ENCODE results near the gene MAZ. TPM values are rescaled to one million over a fixed set of nuclear protein-coding genes. Genes with fewer than 3 reads are reported as not detected.
"Not testable (repeated sequence)": the region's sequence is repeated elsewhere in the genome, so short reads cannot be mapped to it uniquely, and the experiment has no call there.

The MAZ gene
- 469 and 478 TPM in 2 replicates for total RNA-seq (2014; rRNA removed; shearing (Covaris generic))

- DNase-seq (ENCODE audit: low spot score) = no peak
- in situ Hi-C loops (cut with HindIII; ENCODE audit: low sequenced_read_pairs) = no loop called here
Measured at GRCh38 chr16:29806099-29806579, at the start of gene MAZ. MAZ (plus strand) TSS chr16:29806529; CDS start chr16:29806702, 173 bp downstream.

- DNase-seq (ENCODE audit: low spot score) = no peak
- in situ Hi-C loops (cut with HindIII; ENCODE audit: low sequenced_read_pairs) = no loop called here
Measured at GRCh38 chr16:29756654-29757053, 49.7 kb upstream of the MAZ start.

- in situ Hi-C loops (cut with HindIII; ENCODE audit: low sequenced_read_pairs); DNase-seq (ENCODE audit: low spot score): not testable (repeated sequence)
Measured at GRCh38 chr16:29757086-29757485, 49.2 kb upstream of the MAZ start.

- in situ Hi-C loops (cut with HindIII; ENCODE audit: low sequenced_read_pairs) = no loop called here
- no peak for DNase-seq (ENCODE audit: low spot score)
Measured at GRCh38 chr16:29757950-29758466, 48.3 kb upstream of the MAZ start.

- no peak for DNase-seq (ENCODE audit: low spot score)
- in situ Hi-C loops (cut with HindIII; ENCODE audit: low sequenced_read_pairs) = no loop called here
Measured at GRCh38 chr16:29760567-29761279, 45.6 kb upstream of the MAZ start.

GRCh38 chr16:29761280-29761651 is 45.1 kb upstream of the MAZ start:
- DNase-seq (ENCODE audit: low spot score); in situ Hi-C loops (cut with HindIII; ENCODE audit: low sequenced_read_pairs): not testable (repeated sequence)

- in situ Hi-C loops (cut with HindIII; ENCODE audit: low sequenced_read_pairs) = no loop called here
- no peak for DNase-seq (ENCODE audit: low spot score)
Measured at GRCh38 chr16:29761882-29762281, 44.4 kb upstream of the MAZ start.

- in situ Hi-C loops (cut with HindIII; ENCODE audit: low sequenced_read_pairs) = no loop called here
- no peak for DNase-seq (ENCODE audit: low spot score)
Measured at GRCh38 chr16:29763326-29763725, 43.0 kb upstream of the MAZ start.

- in situ Hi-C loops (cut with HindIII; ENCODE audit: low sequenced_read_pairs) = no loop called here
- no peak for DNase-seq (ENCODE audit: low spot score)
Measured at GRCh38 chr16:29765167-29766032, 40.9 kb upstream of the MAZ start.

GRCh38 chr16:29766571-29766970 is 39.8 kb upstream of the MAZ start:
- in situ Hi-C loops (cut with HindIII; ENCODE audit: low sequenced_read_pairs) = no loop called here
- DNase-seq (ENCODE audit: low spot score) = no peak

GRCh38 chr16:29767062-29767461 is 39.3 kb upstream of the MAZ start:
- in situ Hi-C loops (cut with HindIII; ENCODE audit: low sequenced_read_pairs) = no loop called here
- no peak for DNase-seq (ENCODE audit: low spot score)

- DNase-seq (ENCODE audit: low spot score) = no peak
- in situ Hi-C loops (cut with HindIII; ENCODE audit: low sequenced_read_pairs) = no loop called here
Measured at GRCh38 chr16:29769507-29769906, 36.8 kb upstream of the MAZ start.

GRCh38 chr16:29770250-29770929 is 35.9 kb upstream of the MAZ start:
- DNase-seq (ENCODE audit: low spot score) = no peak
- in situ Hi-C loops (cut with HindIII; ENCODE audit: low sequenced_read_pairs) = no loop called here

GRCh38 chr16:29772330-29772729 is 34.0 kb upstream of the MAZ start:
- DNase-seq (ENCODE audit: low spot score); in situ Hi-C loops (cut with HindIII; ENCODE audit: low sequenced_read_pairs): not testable (repeated sequence)

GRCh38 chr16:29774730-29775129 is 31.6 kb upstream of the MAZ start:
- no peak for DNase-seq (ENCODE audit: low spot score)
- in situ Hi-C loops (cut with HindIII; ENCODE audit: low sequenced_read_pairs) = no loop called here

- in situ Hi-C loops (cut with HindIII; ENCODE audit: low sequenced_read_pairs) = no loop called here
Measured at GRCh38 chr16:29775742-29776408, 30.5 kb upstream of the MAZ start.

GRCh38 chr16:29777576-29778350 is 28.6 kb upstream of the MAZ start, which contains the start of gene ZG16:
ZG16 (plus strand) TSS chr16:29778256; CDS start chr16:29779267, 1,011 bp downstream.
- in situ Hi-C loops (cut with HindIII; ENCODE audit: low sequenced_read_pairs) = no loop called here
- no peak for DNase-seq (ENCODE audit: low spot score)

More at GRCh38 chr16:29775742-29776408, 30.5 kb upstream of the MAZ start:
- no peak for DNase-seq (ENCODE audit: low spot score)

- in situ Hi-C loops (cut with HindIII; ENCODE audit: low sequenced_read_pairs) = no loop called here
- no peak for DNase-seq (ENCODE audit: low spot score)
Measured at GRCh38 chr16:29779474-29779873, 26.9 kb upstream of the MAZ start.

All from G401 (cell line).